ENCODE data around the gene KRTAP4-7. TPM values are rescaled to one million over a fixed set of nuclear protein-coding genes. Genes with fewer than 3 reads are reported as not detected.
"Not testable (repeated sequence)": the region's sequence is repeated elsewhere in the genome, so short reads cannot be mapped to it uniquely, and the experiment has no call there.

Gene KRTAP4-7
- total RNA-seq (not detected), polyA plus RNA-seq (not detected), total RNA-seq (not detected)

- H3K9me3 ChIP-seq (ENCODE audit: control insufficient read depth in 2 of 3, low read length in 3 of 3); H3K27me3 Mint-ChIP-seq; H3K36me3 ChIP-seq (ENCODE audit: control insufficient read depth in 2 of 3, insufficient read depth in 3 of 3, low read length in 3 of 3); H3K27ac Mint-ChIP-seq; ATAC-seq; POLR2A ChIA-PET; H3K27ac ChIP-seq (ENCODE audit: low read depth, low read length); CTCF ChIA-PET; DNase-seq; H3K4me3 ChIP-seq (ENCODE audit: low read length); intact Hi-C loops (cut with micrococcal nuclease); H3K27me3 ChIP-seq (ENCODE audit: control insufficient read depth in 2 of 2, insufficient read depth in 2 of 2, low read length in 2 of 2); H3K4me1 Mint-ChIP-seq; H3K36me3 Mint-ChIP-seq; H3K4me1 ChIP-seq (ENCODE audit: control insufficient read depth in 2 of 2, insufficient read depth in 2 of 2, low read length in 2 of 2); H3K4me3 Mint-ChIP-seq; H3K9me3 Mint-ChIP-seq: not testable (repeated sequence)
Measured at GRCh38 chr17:41084100-41084856, at the start of gene KRTAP4-7. Gene KRTAP4-7 (plus strand): TSS chr17:41084150. CDS start chr17:41084207, 57 bp downstream.

GRCh38 chr17:41034346-41034935, 49.5 kb upstream of the KRTAP4-7 start, which contains the start of gene KRTAP1-3:
Gene KRTAP1-3 (minus strand): TSS chr17:41034874. CDS start chr17:41034821, 53 bp downstream.
- H3K27me3 ChIP-seq (ENCODE audit: control insufficient read depth in 2 of 2, insufficient read depth in 2 of 2, low read length in 2 of 2); H3K9me3 Mint-ChIP-seq; ATAC-seq; H3K4me1 ChIP-seq (ENCODE audit: control insufficient read depth in 2 of 2, insufficient read depth in 2 of 2, low read length in 2 of 2); POLR2A ChIA-PET; H3K4me3 Mint-ChIP-seq; H3K27ac ChIP-seq (ENCODE audit: low read depth, low read length); intact Hi-C loops (cut with micrococcal nuclease); H3K4me1 Mint-ChIP-seq; CTCF ChIA-PET; DNase-seq; H3K36me3 Mint-ChIP-seq; H3K9me3 ChIP-seq (ENCODE audit: control insufficient read depth in 2 of 3, low read length in 3 of 3); H3K4me3 ChIP-seq (ENCODE audit: low read length); H3K27ac Mint-ChIP-seq; H3K36me3 ChIP-seq (ENCODE audit: control insufficient read depth in 2 of 3, insufficient read depth in 3 of 3, low read length in 3 of 3): not testable (repeated sequence)
- peaks cover 7 to 18% (median 17%) of the 10 kb centered on the region in 5 donors for H3K27me3 Mint-ChIP-seq

DNA sequence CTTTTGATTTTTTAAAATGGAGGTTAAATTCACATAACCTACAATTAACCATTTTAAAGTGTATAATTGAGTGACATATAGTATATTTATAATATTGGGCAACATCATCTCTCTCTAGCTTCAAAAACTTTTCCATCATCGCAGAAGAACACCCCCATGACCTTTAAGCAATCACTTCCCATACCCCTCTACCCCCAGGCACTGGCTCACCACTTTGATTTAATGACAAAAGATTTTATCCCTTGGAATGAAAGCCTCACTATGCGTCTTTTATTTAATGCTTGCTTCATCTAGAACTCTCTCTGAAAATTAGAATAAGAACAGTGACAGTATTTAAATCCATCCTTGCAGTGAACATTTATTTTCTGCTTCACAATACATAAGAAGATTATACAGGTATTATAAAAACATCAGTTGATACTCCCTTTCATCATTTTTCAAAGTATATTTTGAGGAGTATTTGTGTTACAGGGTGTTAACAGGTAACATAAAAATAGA, 46.0 kb upstream of the KRTAP4-7 start:
- POLR2A ChIA-PET = no interaction called here
- H3K4me1 Mint-ChIP-seq = peaks cover 0 to 2% (median 0%) of the 10 kb centered on the region in 7 donors
- H3K36me3 Mint-ChIP-seq = no peaks in the 10 kb centered on the region
- DNase-seq (no peak), ATAC-seq (no peak)
- H3K4me3 Mint-ChIP-seq = no peak overlapping the region
- no peak overlapping the region for H3K27ac ChIP-seq (ENCODE audit: low read depth, low read length)
- H3K27me3 Mint-ChIP-seq = peaks cover 5 to 12% (median 10%) of the 10 kb centered on the region in 5 donors
- H3K4me3 ChIP-seq (ENCODE audit: low read length) = no peak overlapping the region
- H3K36me3 ChIP-seq (ENCODE audit: control insufficient read depth in 2 of 3, insufficient read depth in 3 of 3, low read length in 3 of 3) = no peaks in the 10 kb centered on the region
- H3K27me3 ChIP-seq (ENCODE audit: control insufficient read depth in 2 of 2, insufficient read depth in 2 of 2, low read length in 2 of 2) = peaks cover 0 to 3% of the 10 kb centered on the region in 2 donors
- intact Hi-C loops (cut with micrococcal nuclease) = no loop called here
- H3K9me3 Mint-ChIP-seq = peaks cover 0 to 8% (median 0%) of the 10 kb centered on the region in 11 donors
- H3K27ac Mint-ChIP-seq = no peak overlapping the region
- H3K4me1 ChIP-seq (ENCODE audit: control insufficient read depth in 2 of 2, insufficient read depth in 2 of 2, low read length in 2 of 2) = no peaks in the 10 kb centered on the region
- H3K9me3 ChIP-seq (ENCODE audit: control insufficient read depth in 2 of 3, low read length in 3 of 3) = no peaks in the 10 kb centered on the region
- CTCF ChIA-PET = no interaction called here

DNA sequence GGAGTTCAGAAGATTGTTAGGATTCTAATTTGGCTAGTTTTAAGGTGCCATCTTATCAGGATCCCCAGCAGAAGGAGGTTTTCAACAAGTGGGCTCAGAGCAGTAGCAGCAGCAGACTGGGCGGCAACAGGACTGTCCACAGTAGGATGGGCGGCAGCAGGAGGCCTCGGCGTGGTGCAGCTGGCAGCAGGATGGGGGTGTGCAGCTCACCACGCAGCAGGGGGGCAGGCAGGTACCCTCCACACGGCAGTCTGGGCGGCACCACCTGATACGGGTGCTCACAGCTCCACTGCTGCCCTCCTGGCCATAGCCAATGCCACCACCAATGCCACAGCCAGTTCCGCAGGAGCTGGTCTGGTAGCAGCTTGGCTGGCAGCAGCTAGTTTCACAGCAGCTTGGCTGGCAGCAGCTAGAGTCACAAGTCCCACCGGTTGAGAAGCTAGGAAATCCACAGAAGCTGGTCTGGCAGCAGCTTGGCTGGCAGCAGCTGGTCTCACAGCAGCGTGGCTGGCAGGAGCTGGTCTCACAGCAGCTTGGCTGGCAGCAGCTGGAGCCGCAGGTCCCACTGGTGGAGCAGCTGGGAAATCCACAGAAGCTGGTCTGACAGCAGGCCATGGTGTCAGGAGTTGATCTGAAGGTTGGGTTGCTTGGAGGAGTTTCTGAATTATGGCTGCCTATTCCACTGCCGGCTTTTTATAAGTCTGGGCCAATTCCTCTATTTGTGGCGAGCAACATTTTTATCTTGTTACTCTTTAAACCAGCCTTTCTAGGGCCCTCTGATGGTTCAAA, 43.0 kb upstream of the KRTAP4-7 start, which contains the start of gene KRTAP1-1:
TSS of gene KRTAP1-1 (minus strand) at position 668 of the 789 bp plus-strand sequence. CDS start at position 615, 53 bp downstream.
- CTCF ChIA-PET = interaction anchor here (0.6 kb wide), 1 partner anchor 626 kb away, joined by 3 read pairs; no protein-coding TSS in a partner anchor

DNA sequence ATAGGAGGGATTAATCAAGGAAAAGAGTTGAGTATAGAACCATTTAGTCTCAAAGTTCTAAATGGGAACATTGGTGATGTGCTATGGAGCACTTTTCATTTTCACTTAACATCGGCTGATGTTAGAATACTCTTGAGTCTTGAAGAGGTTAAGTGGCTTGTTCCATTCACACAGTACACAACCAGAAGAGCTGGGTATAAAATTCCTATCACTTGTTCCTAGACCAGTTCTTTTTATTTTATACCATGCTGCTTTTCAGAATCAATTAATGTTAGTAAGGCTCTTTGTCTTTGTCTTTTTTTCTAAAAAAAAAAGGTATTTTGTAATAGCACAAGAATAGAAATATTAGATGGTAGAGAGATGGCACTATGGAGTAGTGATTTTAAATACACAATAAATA, 41.0 kb upstream of the KRTAP4-7 start:
- no peak overlapping the region for H3K4me3 ChIP-seq (ENCODE audit: low read length)
- CTCF ChIA-PET = no interaction called here
- no peaks in the 10 kb centered on the region for H3K27me3 ChIP-seq (ENCODE audit: control insufficient read depth in 2 of 2, insufficient read depth in 2 of 2, low read length in 2 of 2)
- no peak for DNase-seq
- no peaks in the 10 kb centered on the region for H3K36me3 ChIP-seq (ENCODE audit: control insufficient read depth in 2 of 3, insufficient read depth in 3 of 3, low read length in 3 of 3)
- no peaks in the 10 kb centered on the region for H3K4me1 ChIP-seq (ENCODE audit: control insufficient read depth in 2 of 2, insufficient read depth in 2 of 2, low read length in 2 of 2)
- Mint-ChIP-seq H3K27me3 (peaks cover 13 to 20% (median 17%) of the 10 kb centered on the region in 5 donors), H3K36me3 (peaks cover 0 to 4% (median 0%) of the 10 kb centered on the region in 5 donors), H3K27ac (no peak overlapping the region), H3K4me3 (no peak overlapping the region), H3K9me3 (peaks cover 0 to 17% (median 5%) of the 10 kb centered on the region in 11 donors), H3K4me1 (no peaks in the 10 kb centered on the region)
- H3K9me3 ChIP-seq (ENCODE audit: control insufficient read depth in 2 of 3, low read length in 3 of 3) = no peaks in the 10 kb centered on the region
- POLR2A ChIA-PET = no interaction called here
- ATAC-seq = no peak
- intact Hi-C loops (cut with micrococcal nuclease) = no loop called here
- H3K27ac ChIP-seq (ENCODE audit: low read depth, low read length) = no peak overlapping the region

More for the DNA sequence above, 43.0 kb upstream of the KRTAP4-7 start, which contains the start of gene KRTAP1-1:
- H3K27ac ChIP-seq (ENCODE audit: low read depth, low read length); H3K36me3 ChIP-seq (ENCODE audit: control insufficient read depth in 2 of 3, insufficient read depth in 3 of 3, low read length in 3 of 3); intact Hi-C loops (cut with micrococcal nuclease); H3K4me1 ChIP-seq (ENCODE audit: control insufficient read depth in 2 of 2, insufficient read depth in 2 of 2, low read length in 2 of 2); H3K4me3 ChIP-seq (ENCODE audit: low read length); H3K27me3 ChIP-seq (ENCODE audit: control insufficient read depth in 2 of 2, insufficient read depth in 2 of 2, low read length in 2 of 2); H3K4me3 Mint-ChIP-seq; H3K4me1 Mint-ChIP-seq; ATAC-seq; H3K27ac Mint-ChIP-seq; POLR2A ChIA-PET; DNase-seq; H3K36me3 Mint-ChIP-seq; H3K9me3 ChIP-seq (ENCODE audit: control insufficient read depth in 2 of 3, low read length in 3 of 3): not testable (repeated sequence)
- peaks cover 11 to 17% (median 13%) of the 10 kb centered on the region in 5 donors for H3K27me3 Mint-ChIP-seq
- peaks cover 0 to 17% (median 5%) of the 10 kb centered on the region in 11 donors for H3K9me3 Mint-ChIP-seq

DNA sequence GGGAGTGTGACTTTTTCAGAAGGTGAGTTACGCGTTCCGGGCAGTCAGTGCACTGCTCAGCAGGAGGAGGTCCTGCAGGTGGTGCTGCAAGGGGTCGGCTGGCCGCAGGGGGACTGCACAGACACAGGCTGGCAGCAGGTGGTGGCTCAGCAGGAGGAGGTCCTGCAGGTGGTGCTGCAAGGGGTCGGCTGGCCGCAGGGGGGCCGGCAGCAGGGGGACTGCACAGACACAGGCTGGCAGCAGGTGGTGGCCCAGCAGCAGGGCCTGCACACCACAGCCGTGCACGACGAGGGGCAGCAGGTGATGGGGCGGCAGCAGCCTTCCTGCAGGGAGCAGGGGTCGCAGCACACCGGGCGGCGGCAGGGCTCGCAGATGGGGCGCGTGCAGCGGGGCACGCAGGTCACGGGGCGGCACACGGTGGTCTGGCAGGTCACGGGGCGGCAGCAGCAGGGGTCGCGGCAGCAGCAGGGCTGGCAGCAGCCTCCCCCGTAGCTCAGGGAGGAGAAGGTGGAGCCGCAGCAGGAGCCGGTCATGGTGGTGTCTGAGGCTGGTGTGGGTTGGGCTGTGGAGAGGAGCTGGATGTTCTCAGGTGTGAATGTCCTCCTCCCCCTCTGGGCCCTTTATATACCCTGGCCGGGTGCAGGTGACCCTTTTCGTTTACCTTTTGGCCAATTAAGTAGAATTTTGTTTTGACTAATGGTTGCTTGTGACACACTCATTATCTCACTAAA, 37.0 kb upstream of the KRTAP4-7 start, which contains the start of gene KRTAP2-1:
TSS of gene KRTAP2-1 (minus strand) at position 582 of the 731 bp plus-strand sequence. CDS start at position 533, 49 bp downstream.
- H3K27ac Mint-ChIP-seq = peak within 1 kb of the TSS in 1 of 9 donors; percentile 21
- H3K27ac ChIP-seq (ENCODE audit: low read depth, low read length); H3K27me3 ChIP-seq (ENCODE audit: control insufficient read depth in 2 of 2, insufficient read depth in 2 of 2, low read length in 2 of 2); DNase-seq; H3K4me1 Mint-ChIP-seq; POLR2A ChIA-PET; H3K36me3 ChIP-seq (ENCODE audit: control insufficient read depth in 2 of 3, insufficient read depth in 3 of 3, low read length in 3 of 3); H3K36me3 Mint-ChIP-seq; CTCF ChIA-PET; H3K4me3 ChIP-seq (ENCODE audit: low read length); H3K4me1 ChIP-seq (ENCODE audit: control insufficient read depth in 2 of 2, insufficient read depth in 2 of 2, low read length in 2 of 2); ATAC-seq; H3K9me3 ChIP-seq (ENCODE audit: control insufficient read depth in 2 of 3, low read length in 3 of 3): not testable (repeated sequence)
- peaks cover 17 to 23% (median 20%) of the 10 kb centered on the region in 5 donors for H3K27me3 Mint-ChIP-seq
- peak within 1 kb of the TSS in 1 of 10 donors; percentile 26 for H3K4me3 Mint-ChIP-seq
- H3K9me3 Mint-ChIP-seq = peaks cover 0 to 17% (median 5%) of the 10 kb centered on the region in 11 donors
- intact Hi-C loops (cut with micrococcal nuclease) = loop anchor here in 1 of 2 donors (5.0 kb wide), 1 partner anchor 115 kb away; the partner anchor contains the start of gene KRTAP4-4
